Stimulated activated CD4-positive, alpha-beta T cell treated with anti-CD3 and anti-CD28 coated beads, Interleukin-15, amount 100 ng/mL, for 48 hours (primary cell): Measurements from ENCODE around the gene SARS1.

Source experiments
- DNase-seq, 2 donors: peaks; one replicate each; pipeline ENCODE4 v3.0.0-alpha.2; 2020; ENCODE audit warnings: low read depth in 2 of 2

Gene SARS1

DNA sequence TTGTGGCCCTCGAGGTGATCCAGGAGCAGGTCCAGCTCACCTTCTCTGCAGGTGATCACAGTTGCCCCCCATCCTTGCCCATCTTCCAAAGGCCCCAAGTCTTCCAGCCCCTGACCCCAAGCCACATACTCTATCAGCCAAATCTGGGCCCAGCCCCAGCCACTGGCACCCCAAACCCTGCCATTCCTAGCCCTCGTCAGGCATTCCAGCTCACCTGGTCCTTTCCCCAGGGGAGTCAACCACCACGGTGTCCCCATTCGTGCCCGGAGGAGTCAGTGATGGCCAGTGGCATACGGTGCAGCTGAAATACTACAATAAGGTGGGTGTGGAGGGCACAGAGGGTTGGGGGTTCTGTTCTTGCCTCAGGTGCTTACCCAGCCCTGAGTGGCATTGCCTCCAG is 47.9 kb downstream of the SARS1 start:
- DNase-seq: no peak

DNA sequence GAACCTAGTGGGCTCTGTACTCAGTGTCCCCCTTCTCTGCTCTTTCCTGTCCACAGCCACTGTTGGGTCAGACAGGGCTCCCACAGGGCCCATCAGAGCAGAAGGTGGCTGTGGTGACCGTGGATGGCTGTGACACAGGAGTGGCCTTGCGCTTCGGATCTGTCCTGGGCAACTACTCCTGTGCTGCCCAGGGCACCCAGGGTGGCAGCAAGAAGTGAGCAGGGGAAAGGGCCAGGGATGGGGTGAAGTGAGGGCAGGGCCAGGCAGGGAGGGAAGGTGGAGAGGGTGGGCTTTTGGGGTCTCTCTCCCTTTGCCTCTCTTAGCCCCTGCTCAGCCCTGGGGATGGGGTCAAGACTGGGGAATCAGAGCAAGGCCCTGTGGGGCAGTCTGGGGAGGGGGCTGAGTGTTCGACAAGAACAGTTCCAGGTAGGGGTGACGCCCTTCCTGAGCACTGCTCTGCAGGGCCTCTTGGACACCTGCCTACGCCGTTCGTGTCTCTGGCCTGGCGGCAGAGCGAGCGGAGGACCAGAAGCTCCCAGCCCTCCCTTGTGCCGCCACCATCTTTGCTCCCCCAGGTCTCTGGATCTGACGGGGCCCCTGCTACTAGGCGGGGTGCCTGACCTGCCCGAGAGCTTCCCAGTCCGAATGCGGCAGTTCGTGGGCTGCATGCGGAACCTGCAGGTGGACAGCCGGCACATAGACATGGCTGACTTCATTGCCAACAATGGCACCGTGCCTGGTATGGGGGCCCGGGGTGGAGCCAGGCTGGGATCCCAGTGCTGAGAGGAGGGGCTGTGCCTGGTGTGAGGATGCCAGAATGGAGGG is 48.7 kb downstream of the SARS1 start:
- no peak for DNase-seq

DNA sequence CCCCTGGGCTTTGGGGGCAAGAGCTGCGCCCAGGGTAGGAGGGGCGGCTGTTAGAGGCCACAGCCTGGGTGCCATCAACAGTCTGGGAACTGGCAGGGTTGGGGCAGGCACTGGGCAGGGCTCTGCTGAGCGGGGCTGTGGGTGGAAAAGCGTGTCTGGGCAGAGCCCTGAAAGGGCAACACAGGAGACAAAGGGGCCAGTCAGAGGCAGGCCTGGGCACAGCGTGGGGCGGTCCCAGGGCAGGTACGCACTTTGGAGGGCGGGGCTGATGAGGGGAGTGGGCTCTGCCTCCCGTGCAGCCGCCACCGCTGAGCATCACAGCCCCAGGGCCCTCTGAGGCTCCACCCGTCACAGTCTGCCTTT is 49.5 kb downstream of the SARS1 start:
- no peak for DNase-seq

DNA sequence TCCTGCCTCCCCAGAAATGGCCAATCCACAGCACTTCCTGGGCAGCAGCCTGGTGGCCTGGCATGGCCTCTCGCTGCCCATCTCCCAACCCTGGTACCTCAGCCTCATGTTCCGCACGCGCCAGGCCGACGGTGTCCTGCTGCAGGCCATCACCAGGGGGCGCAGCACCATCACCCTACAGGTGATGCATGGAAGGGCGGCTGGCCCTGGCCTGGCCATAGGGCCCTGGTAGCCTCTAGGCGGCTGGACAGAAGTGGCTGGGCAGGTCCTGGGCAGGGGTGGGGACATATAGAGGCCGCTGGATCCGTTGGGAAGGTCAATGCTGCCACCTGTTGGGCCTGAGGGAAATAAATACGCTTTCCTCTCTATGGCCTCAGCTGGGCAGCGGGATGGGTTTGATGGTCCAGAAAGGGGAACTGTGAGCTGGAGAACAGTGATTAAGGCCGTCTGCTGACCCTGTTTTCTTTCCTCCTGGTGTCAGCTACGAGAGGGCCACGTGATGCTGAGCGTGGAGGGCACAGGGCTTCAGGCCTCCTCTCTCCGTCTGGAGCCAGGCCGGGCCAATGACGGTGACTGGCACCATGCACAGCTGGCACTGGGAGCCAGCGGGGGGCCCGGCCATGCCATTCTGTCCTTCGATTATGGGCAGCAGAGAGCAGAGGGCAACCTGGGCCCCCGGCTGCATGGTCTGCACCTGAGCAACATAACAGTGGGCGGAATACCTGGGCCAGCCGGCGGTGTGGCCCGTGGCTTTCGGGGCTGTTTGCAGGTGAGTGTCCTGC is 50.1 kb downstream of the SARS1 start:
- peak; percentile 69 to 78 for DNase-seq

DNA sequence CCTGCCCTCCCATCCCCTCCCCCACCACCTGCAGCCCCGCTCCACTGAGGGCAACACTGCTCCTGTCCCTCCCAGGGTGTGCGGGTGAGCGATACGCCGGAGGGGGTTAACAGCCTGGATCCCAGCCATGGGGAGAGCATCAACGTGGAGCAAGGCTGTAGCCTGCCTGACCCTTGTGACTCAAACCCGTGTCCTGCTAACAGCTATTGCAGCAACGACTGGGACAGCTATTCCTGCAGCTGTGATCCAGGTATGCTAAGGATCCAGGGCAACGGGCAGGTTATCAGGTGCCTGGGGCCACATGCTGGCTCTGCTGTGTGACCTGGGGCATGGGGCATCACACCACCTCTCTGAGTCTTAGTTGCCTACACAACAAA is 50.6 kb downstream of the SARS1 start:
- DNase-seq: no peak

DNA sequence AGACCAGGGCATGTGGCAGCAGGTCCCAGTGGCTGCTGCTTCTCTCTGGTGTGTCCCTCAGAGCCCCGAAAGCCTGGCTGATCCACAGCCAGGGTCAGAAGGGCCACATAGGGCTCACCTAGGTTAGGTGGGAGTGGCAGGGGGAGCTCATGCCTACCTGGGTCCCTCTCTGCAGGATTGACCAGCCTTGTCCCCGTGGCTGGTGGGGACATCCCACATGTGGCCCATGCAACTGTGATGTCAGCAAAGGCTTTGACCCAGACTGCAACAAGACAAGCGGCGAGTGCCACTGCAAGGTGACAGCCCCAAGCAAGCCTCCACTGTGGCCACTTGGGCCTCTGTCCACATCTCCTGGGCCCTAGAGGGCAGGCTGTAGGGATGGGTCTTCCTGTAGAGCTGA is 51.3 kb downstream of the SARS1 start:
- no peak for DNase-seq

DNA sequence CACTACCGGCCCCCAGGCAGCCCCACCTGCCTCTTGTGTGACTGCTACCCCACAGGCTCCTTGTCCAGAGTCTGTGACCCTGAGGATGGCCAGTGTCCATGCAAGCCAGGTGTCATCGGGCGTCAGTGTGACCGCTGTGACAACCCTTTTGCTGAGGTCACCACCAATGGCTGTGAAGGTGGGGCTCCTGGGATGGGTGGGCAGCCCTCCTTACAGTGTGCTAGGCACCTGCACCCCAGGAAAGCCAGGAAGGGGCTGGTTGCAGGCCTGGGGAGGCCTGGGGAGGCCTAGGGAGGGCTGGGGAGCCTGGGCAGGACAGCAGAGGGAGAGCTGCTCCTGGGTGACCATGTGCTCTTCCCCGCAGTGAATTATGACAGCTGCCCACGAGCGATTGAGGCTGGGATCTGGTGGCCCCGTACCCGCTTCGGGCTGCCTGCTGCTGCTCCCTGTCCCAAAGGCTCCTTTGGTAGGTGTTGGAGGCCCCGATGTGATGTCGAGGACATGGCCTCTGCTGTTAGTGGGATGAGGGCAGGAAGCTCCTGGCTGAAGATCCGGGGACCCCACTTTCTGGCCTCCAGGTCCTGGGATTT is 52.1 kb downstream of the SARS1 start:
- DNase-seq: no peak

DNA sequence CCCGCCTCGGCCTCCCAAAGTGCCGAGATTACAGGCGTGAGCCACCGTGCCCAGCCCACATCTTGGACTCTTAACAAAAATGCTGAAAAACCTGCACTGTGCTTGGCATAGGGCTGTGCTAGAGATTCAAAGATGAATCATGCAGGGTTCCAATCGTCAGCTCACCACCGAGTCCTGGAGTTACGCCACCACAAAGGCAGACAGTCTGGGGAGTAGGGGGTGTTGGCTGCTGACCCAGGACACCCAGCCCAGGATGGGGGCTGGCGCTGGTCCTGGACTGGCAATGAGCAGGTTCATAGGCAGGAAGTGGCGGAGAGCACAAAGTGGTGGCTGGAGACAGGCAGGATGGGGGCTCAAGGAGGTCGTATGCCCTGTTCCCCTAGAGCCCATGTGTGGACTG is 53.2 kb downstream of the SARS1 start:
- DNase-seq: no peak

DNA sequence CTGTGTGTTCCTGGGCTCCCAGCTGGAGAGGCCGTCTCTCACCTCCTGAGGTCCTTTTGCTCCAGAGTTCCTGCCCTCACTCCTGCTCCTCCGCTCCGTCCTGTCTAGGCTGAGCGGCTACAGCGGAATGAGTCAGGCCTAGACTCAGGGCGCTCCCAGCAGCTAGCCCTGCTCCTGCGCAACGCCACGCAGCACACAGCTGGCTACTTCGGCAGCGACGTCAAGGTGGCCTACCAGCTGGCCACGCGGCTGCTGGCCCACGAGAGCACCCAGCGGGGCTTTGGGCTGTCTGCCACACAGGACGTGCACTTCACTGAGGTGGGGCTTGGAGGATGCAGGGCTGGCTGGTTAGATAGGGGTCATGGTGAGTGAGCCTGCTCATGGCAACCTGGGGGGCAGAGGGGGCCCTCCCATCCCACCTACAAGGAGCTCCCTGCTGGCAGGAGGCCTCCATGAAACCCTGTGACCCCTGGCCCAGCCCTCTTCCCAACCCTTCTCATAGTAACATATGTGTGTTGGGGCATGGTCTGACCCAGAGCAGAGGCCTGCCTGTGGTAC is 54.1 kb downstream of the SARS1 start:
- no peak for DNase-seq

DNA sequence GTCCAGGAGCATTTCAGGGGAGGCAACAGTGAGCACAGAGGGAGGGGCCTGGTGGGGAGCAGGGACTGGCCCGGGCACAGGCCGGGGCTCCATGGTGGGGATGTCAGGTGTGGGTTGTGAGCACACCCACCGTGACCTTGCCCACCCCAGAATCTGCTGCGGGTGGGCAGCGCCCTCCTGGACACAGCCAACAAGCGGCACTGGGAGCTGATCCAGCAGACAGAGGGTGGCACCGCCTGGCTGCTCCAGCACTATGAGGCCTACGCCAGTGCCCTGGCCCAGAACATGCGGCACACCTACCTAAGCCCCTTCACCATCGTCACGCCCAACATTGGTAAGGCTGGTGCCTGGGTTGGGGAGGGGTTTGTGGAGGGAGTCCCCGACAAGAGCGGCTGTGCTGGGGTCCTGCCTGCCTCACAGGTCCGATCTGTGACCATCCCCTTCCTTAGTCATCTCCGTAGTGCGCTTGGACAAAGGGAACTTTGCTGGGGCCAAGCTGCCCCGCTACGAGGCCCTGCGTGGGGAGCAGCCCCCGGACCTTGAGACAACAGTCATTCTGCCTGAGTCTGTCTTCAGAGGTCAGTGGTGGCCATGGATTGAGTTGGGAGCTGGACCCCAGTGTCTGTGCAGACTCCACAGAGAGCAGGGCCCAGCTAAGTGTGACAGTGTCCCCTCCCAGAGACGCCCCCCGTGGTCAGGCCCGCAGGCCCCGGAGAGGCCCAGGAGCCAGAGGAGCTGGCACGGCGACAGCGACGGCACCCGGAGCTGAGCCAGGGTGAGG is 54.9 kb downstream of the SARS1 start:
- no peak for DNase-seq

DNA sequence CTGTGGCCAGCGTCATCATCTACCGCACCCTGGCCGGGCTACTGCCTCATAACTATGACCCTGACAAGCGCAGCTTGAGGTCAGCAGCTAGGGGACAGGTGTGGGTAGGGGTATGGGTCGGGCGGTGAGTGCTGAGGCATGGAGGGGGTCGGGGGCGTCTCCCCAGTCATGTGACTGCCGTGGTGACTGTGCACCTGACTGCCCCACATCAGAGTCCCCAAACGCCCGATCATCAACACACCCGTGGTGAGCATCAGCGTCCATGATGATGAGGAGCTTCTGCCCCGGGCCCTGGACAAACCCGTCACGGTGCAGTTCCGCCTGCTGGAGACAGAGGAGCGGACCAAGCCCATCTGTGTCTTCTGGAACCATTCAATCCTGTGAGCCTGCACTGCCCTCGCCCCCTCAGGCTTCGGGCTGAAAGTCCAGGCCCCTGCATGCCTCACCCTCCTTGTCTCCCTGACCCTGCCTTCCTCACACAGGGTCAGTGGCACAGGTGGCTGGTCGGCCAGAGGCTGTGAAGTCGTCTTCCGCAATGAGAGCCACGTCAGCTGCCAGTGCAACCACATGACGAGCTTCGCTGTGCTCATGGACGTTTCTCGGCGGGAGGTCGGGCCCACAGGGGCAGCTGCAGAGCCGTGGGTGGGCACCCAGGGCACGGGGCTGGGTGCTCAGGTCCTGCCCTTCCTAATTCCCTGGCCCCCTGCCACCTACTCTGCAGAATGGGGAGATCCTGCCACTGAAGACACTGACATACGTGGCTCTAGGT is 55.7 kb downstream of the SARS1 start:
- DNase-seq: no peak

DNA sequence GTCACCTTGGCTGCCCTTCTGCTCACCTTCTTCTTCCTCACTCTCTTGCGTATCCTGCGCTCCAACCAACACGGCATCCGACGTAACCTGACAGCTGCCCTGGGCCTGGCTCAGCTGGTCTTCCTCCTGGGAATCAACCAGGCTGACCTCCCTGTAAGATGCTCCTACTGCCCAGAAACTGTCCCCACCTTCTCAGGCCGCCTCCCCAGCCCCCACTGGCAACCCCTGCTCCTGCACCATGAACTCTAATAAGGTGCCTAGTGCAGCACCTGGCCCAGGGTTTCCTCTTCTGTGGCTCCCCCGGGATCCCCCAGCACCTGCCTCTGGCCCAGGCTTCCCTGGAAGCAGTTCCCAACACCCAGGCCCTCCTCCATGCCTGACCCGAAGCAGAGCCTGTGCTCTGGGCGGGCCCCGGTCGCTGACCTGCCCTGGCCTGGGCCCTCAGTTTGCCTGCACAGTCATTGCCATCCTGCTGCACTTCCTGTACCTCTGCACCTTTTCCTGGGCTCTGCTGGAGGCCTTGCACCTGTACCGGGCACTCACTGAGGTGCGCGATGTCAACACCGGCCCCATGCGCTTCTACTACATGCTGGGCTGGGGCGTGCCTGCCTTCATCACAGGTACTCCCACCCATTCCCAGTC is 56.4 kb downstream of the SARS1 start:
- no peak for DNase-seq

DNA sequence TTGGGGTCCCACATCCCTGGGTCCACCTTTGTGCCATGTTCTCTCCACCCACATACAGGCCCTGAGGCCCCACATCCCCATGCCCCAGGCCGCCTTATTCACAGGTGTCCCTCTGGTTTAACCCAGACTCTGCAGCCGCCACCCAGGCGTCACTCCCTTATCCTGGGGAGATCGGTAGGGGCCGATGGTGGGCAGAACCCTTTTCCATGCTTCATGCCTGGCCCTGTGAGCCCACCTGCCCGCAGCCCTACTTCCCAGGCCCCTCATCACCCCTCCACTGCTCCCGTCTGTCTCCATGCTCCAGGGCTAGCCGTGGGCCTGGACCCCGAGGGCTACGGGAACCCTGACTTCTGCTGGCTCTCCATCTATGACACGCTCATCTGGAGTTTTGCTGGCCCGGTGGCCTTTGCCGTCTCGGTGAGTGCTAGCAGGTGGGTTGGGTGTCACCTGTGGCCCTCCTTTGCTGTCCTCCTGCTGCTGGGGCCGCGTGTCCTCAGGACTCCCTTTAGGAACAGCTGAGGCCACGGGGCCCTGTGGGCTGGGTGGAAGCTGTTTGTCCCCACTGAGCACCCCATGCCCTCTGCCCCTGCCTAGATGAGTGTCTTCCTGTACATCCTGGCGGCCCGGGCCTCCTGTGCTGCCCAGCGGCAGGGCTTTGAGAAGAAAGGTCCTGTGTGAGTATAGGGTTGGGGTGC is 57.1 kb downstream of the SARS1 start:
- no peak for DNase-seq

DNA sequence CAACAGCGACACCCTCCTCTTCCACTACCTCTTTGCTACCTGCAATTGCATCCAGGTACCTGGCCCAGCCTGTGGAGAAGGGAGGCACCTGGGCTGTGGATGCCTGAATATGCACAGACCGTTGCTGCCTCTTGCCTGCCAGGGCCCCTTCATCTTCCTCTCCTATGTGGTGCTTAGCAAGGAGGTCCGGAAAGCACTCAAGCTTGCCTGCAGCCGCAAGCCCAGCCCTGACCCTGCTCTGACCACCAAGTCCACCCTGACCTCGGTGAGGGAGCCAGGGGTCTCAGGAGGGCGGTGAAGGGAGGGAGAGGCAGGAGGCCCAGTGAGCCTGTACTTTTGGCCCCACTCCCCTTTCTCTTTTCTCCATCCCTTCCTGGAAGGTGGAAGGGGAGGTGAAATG is 57.7 kb downstream of the SARS1 start:
- no peak for DNase-seq

DNA sequence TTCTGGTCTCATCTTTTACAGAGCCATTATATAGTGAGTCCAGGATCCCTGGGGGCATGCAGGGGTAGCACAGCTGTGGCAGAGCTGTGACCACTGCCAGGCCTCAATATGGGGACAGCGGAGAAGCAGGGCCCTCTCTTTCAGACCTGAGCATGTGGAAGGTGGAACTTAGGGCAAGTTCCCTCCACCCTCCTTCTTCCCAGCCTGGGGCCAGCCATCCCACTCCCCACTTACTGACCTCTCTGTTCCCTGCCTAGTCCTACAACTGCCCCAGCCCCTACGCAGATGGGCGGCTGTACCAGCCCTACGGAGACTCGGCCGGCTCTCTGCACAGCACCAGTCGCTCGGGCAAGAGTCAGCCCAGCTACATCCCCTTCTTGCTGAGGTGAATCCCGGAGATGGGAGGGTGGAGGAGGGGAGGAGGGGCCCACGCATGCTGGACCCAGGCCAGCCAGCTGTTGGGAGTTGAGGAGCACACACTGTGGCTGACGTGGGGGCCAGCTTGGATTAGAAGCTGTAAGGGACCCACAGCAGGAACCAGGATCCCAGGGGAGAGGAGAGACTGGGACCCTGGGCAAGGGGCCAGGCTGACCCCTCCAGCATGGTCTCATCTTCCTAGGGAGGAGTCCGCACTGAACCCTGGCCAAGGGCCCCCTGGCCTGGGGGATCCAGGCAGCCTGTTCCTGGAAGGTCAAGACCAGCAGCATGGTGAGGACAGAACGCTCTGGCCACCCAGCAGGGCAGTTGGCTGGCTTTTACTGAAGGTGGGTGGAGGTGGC is 58.5 kb downstream of the SARS1 start:
- DNase-seq: no peak

DNA sequence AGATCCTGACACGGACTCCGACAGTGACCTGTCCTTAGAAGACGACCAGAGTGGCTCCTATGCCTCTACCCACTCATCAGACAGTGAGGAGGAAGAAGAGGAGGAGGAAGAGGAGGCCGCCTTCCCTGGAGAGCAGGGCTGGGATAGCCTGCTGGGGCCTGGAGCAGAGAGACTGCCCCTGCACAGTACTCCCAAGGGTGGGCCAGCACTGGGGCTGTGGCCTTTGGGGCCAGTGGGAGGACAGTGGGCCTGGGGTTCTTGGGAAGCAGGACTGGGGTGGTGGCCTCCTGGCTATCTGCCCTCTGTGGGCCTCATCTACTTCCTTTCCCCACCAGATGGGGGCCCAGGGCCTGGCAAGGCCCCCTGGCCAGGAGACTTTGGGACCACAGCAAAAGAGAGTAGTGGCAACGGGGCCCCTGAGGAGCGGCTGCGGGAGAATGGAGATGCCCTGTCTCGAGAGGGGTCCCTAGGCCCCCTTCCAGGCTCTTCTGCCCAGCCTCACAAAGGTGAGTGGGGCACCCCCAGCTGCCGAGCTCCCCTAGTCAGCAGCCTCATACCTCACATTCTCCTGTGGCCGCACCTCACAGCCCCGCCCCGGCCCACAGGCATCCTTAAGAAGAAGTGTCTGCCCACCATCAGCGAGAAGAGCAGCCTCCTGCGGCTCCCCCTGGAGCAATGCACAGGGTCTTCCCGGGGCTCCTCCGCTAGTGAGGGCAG is 59.3 kb downstream of the SARS1 start:
- DNase-seq: no peak

DNA sequence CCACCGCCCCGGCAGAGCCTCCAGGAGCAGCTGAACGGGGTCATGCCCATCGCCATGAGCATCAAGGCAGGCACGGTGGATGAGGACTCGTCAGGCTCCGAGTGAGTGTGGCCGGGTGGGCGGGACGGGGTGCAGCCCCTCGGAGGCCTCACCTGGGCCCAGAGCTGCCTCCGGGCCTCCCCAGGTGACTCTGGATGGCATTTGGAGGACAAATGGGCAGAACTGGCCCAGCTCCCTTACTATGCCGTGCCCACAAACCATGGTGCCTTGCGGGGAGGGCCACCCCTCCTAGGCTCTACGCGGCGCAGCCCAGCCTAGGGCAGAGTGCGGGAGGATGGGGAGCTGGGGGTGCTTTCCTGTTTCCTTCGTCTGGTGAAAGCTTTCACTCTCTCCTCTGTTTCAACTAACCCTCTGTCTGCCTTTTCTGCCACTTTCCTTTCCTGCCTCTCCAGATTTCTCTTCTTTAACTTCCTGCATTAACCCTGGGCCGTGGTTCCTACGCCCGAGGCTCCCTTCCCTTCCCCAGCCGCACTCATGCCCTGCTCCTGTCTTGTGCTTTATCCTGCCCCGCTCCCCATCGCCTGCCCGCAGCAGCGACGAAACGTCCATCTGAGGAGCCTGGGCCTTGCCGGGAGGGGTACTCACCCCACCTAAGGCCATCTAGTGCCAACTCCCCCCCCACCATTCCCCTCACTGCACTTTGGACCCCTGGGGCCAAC is 60.0 kb downstream of the SARS1 start:
- DNase-seq: no peak
